RCC 7860 (cell line): ENCODE data around the gene CGREF1.

Experiments
- DNase-seq: peaks from one replicate; pipeline ENCODE4 v3.0.0-alpha.2; 2015; ENCODE audit warnings: low spot score
- FAIRE-seq: peaks from 2 replicates; lab custom pipeline; 2012; peaks lifted over from hg19 to GRCh38; lab: Jason Lieb, UNC

Gene CGREF1

DNA sequence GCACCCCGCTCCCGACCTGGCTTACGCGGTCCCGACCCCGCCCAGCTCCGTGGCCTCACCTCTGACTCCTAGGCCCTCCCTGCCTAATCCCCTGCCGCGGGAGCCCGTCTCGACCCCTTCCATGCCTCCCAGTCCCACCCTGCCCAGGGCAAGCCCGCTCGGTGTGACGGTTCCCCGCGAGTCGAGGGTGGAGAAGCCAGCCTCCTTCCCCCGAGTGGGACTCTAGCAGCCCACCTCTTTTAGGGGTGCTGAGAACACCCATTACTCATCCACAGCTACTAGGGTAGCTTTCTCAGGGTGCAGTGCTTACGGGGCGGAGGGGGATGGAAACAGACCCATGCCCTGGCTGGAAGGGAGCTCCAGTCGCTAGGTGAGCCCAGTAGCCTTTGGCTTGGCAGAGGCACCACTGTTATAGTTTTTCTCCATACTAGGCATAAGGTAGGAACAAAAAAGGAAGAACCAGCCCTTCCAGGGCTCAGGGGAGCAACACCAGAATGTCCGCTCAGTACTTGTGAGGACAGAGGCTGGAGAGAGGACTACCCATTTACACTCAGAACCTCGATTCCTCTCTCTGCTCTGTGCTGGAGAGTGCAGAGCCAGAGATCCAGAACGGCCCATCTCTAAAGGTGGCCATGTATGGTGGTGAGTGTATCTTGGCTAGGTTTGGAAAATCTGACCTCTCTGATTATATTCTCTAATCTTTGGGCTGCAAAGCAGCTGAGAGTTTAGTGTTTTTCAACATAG, 66.9 kb downstream of the CGREF1 start:
- DNase-seq (no peak), FAIRE-seq (no peak)

DNA sequence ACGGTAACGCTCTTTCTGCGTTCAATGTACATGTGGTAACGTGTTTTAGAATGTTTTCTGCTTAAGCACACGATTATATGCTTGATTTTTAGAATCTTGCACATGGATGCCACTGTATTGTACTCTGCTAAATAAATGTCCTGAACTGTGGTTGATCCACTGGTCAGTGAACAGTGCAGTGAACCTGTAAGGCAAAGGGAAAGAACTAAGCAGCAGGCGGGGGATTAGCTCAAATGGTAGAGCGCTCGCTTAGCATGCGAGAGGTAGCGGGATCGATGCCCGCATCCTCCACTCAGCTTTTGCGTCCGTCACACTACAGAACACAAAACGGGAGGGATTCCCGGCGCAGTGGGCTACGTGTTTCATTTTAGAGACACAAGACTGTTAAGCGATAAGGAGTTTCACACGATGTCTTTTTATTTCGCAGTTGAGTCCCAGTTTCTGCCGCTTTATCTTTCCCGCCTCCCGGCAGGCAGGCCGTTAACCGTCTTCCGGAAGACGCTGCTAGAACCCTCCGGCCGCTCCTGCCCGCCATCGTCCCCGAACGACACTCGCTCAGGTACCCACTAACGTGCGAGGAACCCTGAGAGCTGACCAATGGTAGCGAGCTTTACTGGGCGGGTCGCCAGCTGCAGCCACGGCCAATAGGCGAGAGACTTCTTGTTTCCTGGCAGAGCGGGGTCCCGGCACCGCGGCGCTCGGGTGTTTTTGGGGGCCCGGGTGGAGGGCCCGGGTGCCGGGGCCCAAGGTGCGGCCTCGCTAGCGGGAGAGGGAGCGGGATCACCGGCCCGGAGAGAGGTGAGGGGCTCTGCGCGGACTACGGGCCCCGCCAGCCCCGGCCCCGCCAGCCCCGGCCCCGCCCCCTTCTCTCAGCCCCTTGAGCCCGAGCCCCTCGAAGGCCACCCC, 67.7 kb downstream of the CGREF1 start, which contains the start of gene AGBL5:
AGBL5 (plus strand) TSS at position 673 of the 906 bp plus-strand sequence. CDS start 1,291 bp downstream, outside the sequence.
- peak; percentile 42 for FAIRE-seq
- DNase-seq = peak; percentile 90
